ENCODE measurements around the gene TMCC2. TPM values are rescaled to one million over a fixed set of nuclear protein-coding genes. Genes with fewer than 3 reads are reported as not detected.
A peak's percentile ranks its signal among the peaks of the same experiment; 100 is the strongest.

TMCC2 gene
- polyA plus RNA-seq, 1 experiment = 3.4 TPM

DNA sequence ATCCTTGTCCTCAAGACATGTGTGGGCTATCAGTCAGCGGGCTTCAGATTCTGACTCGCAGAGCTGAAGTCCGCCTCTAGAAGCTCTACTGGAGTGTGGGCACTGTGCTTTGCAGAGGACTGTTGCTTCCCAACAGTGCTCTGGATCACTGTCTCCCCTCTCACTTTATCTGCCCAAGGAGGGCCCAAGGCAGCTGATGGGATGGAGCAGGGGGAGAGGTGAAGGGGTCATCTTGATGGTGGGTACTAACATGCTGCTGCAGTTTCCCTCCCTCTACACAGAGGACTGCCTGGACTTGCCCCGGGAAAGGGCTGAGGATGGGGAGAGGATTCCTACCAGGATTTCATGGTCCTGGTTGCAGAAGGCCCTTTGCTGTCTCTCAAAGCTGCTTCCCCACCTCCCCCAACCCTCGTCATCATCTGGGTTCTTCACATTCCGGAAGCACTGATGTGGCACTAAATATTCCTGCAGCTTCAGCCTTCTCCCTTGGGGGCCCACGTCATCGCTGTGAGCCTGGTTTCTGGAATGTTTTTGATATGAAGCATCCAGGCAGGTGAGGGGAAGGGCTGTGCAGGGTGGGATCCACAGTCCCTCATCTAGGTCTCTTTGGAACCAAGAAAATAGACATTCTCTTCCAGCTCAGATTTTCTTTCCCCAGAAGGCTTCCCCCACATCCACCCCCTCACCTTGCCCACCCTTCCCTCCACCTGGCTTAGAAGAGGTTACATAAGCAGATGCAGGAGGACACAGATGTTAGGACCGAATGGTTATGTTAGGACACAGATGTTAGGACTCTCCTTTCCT is 70.6 kb downstream of the TMCC2 start:
- ChIA-PET CTCF (interaction anchor here (0.9 to 6.1 kb wide), 5 partner anchors 11 to 27 kb away, joined by 3 to 36 read pairs (median 5); no protein-coding TSS in a partner anchor), POLR2A (interaction anchor here (0.6 to 1.5 kb wide), 3 partner anchors 14 to 46 kb away, joined by 3 to 4 read pairs (median 3); no protein-coding TSS in a partner anchor)

DNA sequence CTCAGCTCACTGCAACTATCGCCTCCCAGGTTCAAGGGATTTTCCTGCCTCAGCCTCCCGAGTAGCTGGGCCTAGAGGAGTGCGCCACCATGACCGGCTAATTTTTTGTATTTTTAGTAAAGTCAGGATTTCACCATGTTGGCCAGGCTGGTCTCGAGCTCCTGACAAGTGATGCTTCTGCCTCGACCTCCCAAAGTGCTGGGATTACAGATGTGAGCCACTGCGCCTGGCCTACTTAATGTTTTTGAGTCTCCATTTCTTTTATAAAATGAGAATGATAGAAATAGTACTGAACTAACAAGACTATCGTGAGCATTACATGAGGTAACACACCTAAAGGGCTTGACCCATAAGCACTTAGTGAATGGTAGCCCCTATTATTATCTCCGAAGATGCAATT is 72.4 kb downstream of the TMCC2 start:
- DNase-seq (ENCODE audit: low read depth) = no peak
- POLR2A ChIA-PET = no interaction called here
- CTCF ChIA-PET = interaction anchor here (3.0 kb wide), 1 partner anchor 26 kb away, joined by 18 read pairs; no protein-coding TSS in a partner anchor

More for the DNA sequence above, 70.6 kb downstream of the TMCC2 start:
- DNase-seq (ENCODE audit: low read depth) = peak; percentile 78
- TF ChIP-seq, protein P1, sequence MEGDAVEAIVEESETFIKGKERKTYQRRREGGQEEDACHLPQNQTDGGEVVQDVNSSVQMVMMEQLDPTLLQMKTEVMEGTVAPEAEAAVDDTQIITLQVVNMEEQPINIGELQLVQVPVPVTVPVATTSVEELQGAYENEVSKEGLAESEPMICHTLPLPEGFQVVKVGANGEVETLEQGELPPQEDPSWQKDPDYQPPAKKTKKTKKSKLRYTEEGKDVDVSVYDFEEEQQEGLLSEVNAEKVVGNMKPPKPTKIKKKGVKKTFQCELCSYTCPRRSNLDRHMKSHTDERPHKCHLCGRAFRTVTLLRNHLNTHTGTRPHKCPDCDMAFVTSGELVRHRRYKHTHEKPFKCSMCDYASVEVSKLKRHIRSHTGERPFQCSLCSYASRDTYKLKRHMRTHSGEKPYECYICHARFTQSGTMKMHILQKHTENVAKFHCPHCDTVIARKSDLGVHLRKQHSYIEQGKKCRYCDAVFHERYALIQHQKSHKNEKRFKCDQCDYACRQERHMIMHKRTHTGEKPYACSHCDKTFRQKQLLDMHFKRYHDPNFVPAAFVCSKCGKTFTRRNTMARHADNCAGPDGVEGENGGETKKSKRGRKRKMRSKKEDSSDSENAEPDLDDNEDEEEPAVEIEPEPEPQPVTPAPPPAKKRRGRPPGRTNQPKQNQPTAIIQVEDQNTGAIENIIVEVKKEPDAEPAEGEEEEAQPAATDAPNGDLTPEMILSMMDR (IDR thresholded peaks at IDR 0.05; ENCODE audit: insufficient read depth, low read depth, low read length) = no peak
- Histone ChIP-seq H3K36me3 (ENCODE audit: control insufficient read depth, insufficient read depth, low read length) (peaks cover 9% of the 10 kb centered on the region), H3K27me3 (ENCODE audit: control insufficient read depth, insufficient read depth, low read length) (no peaks in the 10 kb centered on the region), H3K4me3 (ENCODE audit: low read depth, low read length) (no peak overlapping the region)

DNA sequence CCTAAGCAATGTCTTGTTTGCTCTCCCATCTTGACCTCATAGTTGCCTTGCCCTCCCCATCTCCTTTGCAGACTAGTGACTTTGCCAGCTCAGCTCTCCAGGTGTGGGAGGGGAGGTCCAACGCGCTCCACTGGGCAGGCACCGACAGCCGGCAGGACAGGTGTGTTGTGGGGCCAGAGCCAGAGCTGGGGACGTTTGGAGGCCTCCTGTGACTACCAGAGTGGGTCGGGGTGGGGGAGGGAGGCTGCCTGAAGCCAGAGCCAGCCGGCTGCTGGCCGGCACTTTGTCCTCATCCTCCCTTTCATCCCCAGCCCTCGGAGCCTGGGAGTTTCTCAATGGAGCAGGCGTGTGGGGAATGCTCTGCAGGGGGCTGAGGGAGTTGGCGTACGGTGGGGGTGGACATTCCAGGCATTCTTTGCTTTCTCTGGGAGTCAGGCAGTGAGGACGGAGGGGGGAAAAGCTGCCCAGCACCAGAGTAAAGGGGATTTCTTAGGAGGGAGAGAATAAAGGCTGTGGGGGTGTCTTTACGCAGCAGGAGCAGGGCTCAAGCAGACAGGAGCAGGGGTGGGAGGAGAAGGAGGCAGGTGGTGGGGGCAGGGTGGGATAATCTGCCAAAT is 73.6 kb downstream of the TMCC2 start:
- DNase-seq (ENCODE audit: low read depth) = peak; percentile 82
- Histone ChIP-seq H3K27me3 (ENCODE audit: control insufficient read depth, insufficient read depth, low read length) (no peaks in the 10 kb centered on the region), H3K36me3 (ENCODE audit: control insufficient read depth, insufficient read depth, low read length) (peaks cover 25% of the 10 kb centered on the region), H3K4me3 (ENCODE audit: low read depth, low read length) (no peak overlapping the region)
- ChIA-PET POLR2A (no interaction called here), CTCF (interaction anchor here (1.0 to 3.0 kb wide), 3 partner anchors 24 to 30 kb away, joined by 3 to 18 read pairs (median 6); no protein-coding TSS in a partner anchor)
- TF ChIP-seq, protein P1 (IDR thresholded peaks at IDR 0.05; ENCODE audit: insufficient read depth, low read depth, low read length) = no peak

More for the DNA sequence above, 72.4 kb downstream of the TMCC2 start:
- Histone ChIP-seq H3K4me3 (ENCODE audit: low read depth, low read length) (no peak overlapping the region), H3K27me3 (ENCODE audit: control insufficient read depth, insufficient read depth, low read length) (no peaks in the 10 kb centered on the region), H3K36me3 (ENCODE audit: control insufficient read depth, insufficient read depth, low read length) (peaks cover 21% of the 10 kb centered on the region)
- TF ChIP-seq, protein P1 (IDR thresholded peaks at IDR 0.05; ENCODE audit: insufficient read depth, low read depth, low read length) = no peak

DNA sequence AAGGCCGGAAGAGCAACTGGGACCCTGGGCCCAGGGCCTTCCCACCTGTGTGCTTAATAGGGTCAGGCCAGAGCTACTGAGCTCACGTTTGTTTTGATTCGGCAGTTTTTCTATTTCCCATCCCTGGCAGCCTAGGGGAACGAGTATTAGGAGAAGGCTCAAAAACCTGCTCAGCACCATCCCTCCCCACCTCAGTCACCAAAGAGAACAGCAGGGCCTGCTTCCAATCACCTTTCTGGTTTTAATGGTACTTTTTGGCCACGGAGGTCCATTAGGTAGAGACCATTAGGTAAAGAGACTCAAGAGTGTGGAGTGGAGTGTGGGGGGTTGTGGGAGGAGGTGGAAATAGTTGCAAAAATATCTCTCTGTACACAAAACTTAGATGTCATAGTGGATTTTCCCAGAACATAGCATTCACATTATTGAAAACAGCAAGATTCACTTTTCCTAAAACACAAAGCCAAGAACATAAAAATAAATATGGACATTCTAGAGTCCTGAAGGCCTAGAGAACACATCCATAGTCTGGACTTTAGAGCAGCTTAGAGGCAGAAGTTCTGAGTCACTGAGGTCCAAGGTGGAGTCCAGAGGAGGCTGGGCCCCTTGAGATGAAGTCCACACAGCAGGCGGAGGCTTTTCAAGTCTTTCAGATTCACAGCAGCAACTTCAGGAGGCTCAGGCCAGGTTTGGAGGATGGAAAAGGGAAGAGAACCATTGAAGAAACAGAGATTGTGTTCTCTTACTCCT is 74.3 kb downstream of the TMCC2 start:
- ChIA-PET POLR2A (no interaction called here), CTCF (interaction anchor here (1.0 to 3.0 kb wide), 3 partner anchors 23 to 31 kb away, joined by 3 to 18 read pairs (median 6); no protein-coding TSS in a partner anchor)
- DNase-seq (ENCODE audit: low read depth) = no peak
- H3K4me3 ChIP-seq (ENCODE audit: low read depth, low read length) = no peak overlapping the region
- H3K27me3 ChIP-seq (ENCODE audit: control insufficient read depth, insufficient read depth, low read length) = no peaks in the 10 kb centered on the region
- peaks cover 32% of the 10 kb centered on the region for H3K36me3 ChIP-seq (ENCODE audit: control insufficient read depth, insufficient read depth, low read length)
- TF ChIP-seq, protein P1 (IDR thresholded peaks at IDR 0.05; ENCODE audit: insufficient read depth, low read depth, low read length) = no peak
